Measurements from ENCODE around the gene FOSL2. TPM values are rescaled to one million over a fixed set of nuclear protein-coding genes. Genes with fewer than 3 reads are reported as not detected.
A peak's percentile ranks its signal among the peaks of the same experiment; 100 is the strongest.

Gene FOSL2
- total RNA-seq, 1 donor from 2014 or later = 80.6 TPM

GRCh38 chr2:28465148-28465885, 72.7 kb downstream of the FOSL2 start:
- Mint-ChIP-seq H3K36me3 (ENCODE audit: low read depth) (peaks cover 2% of the 10 kb centered on the region), H3K4me3 (peak overlapping the region; percentile 5), H3K4me1 (peaks cover 38% of the 10 kb centered on the region), H3K27me3 (peaks cover 12% of the 10 kb centered on the region), H3K9me3 (peaks cover 22% of the 10 kb centered on the region), H3K27ac (peak overlapping the region; percentile 43)
- DNase-seq = peak; percentile 70
- intact Hi-C loops (cut with micrococcal nuclease) = loop anchor here (1.0 kb wide), 1 partner anchor 17 kb away; no protein-coding TSS in a partner anchor

Other genes starting within 250 kb of the FOSL2 start
- 0.63 and 1.8 TPM in 2 replicates for gene PLB1, start 103.2 kb downstream of the FOSL2 start, total RNA-seq